Activated CD8-positive, alpha-beta memory T cell treated with anti-CD3 and anti-CD28 coated beads, Interleukin-2, amount 50 U/mL, for 24 hours (primary cell): ENCODE results near the gene SETD1B.
"Not testable (repeated sequence)": the region's sequence is repeated elsewhere in the genome, so short reads cannot be mapped to it uniquely, and the experiment has no call there.

Experiments
- DNase-seq: peaks from one replicate; pipeline ENCODE4 v3.0.0-alpha.2; 2020; ENCODE audit errors: extremely low read depth

SETD1B gene

GRCh38 chr12:121780429-121780828 is 23.4 kb upstream of the SETD1B start:
- no peak for DNase-seq

DNA sequence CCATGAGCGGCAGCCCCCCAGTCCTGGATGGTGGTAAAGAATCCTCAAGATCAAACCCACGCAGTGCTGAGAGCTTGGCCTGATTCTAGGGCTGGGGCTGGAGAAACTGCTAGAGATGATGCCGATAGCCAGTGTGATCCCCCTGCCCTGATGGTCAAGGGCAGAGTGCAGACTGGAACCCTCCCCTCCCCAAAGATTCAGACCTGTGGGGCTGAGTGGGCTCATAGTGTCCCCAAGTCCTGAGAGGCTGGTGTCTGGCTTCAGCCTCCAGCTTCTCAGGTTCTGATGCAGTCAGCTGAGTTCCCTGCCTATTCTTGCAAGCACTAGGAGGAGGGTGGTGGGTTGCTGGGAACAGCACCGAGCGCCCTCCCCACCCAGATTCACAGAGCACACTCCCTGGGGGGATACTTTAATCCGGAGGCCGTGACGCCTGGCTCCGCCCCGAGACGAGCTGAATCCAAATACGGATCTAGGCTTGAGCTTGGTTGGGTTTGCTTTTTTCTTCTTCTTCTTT is 22.3 kb upstream of the SETD1B start:
- no peak for DNase-seq

- DNase-seq = no peak
Measured at GRCh38 chr12:121781998-121782979, 21.5 kb upstream of the SETD1B start.

DNA sequence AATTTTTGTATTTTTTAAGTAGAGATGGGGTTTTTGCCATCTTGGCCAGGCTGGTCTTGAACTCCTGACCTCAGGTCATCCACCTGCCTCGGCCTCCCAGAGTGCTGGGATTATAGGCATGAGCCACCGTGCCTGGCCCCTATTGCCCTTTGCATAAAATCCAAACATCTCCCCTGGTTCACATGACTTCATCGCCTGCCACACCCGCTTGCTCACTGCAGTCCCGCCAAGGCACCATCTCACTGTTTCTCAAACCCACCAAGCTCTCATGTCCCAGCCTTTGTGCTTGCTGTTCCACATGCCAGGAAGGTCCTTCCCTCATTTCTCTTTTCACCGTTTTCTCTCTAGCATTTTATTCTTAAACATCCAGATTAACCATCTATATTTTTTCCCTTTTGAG is 20.0 kb upstream of the SETD1B start:
- no peak for DNase-seq

GRCh38 chr12:121784460-121784859 is 19.3 kb upstream of the SETD1B start:
- no peak for DNase-seq

- no peak for DNase-seq
Measured at GRCh38 chr12:121786440-121786825, 17.4 kb upstream of the SETD1B start.

DNA sequence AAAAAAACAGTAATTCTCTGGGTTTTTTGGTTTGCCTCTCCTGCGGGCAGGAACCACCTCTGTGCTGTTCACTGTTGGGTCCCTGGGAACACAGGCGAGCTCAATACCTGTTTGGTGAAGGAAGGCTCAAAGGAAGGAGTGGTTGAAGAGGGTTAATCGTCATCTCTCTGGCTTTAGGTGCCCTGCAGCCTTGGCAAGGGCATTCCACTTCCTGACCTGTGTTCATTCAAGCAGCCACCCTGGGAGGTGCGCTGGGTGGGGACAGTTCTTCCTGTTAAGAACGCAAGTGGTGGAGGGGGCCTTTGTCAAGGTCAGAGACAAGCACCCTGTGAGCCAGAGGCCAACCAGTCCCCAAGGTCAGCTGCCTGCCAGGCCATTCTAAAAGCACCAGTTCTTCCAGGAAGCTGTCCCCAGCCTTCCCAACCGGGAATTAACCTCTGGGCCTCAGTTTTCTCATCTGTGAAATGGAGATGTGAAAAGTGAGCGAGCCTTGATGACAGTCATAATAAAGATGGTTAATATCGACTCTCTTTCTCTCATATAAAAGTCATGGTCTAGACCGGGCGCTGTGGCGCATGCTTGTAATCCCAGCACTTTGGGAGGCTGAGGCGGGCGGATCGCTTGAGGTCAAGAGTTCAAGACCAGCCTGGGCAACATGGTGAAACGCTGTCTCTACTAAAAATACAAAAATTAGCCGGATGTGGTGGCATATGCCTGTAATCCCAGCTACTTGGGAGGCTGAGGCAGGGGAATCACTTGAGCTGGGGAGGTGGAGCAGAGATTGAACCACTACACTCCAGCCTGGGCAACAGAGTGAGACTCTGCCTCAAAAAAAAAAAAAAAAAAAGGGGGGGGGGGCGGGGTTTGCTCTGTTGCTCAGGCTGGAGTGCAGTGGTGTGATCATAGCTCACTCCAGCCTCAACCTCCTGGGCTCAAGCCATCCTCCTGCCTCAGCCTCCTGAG is 16.5 kb upstream of the SETD1B start:
- DNase-seq = no peak

GRCh38 chr12:121788176-121788818 is 15.5 kb upstream of the SETD1B start:
- no peak for DNase-seq

- DNase-seq = no peak
Measured at GRCh38 chr12:121789233-121789781, 14.5 kb upstream of the SETD1B start.

GRCh38 chr12:121789800-121790728 is 13.7 kb upstream of the SETD1B start:
- peak; percentile 88 for DNase-seq

DNA sequence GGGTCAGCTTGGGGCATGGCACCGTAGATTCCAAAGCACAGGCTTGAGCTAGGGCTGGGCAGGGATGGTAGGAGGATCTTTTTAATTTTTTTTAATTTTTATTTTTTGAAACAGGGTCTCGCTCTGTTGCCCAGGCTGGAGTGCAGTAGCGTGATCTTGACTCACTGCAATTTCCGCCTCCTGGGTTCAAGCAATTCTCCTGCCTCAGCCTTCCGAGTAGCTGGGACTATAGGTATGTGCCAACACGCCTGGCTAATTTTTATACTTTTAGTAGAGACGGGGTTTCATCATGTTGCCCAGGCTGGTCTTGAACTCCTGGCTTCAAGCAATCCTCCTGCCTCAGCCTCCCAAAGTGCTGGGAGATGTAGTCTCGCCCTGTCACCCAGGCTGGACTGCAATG is 13.0 kb upstream of the SETD1B start:
- not testable (repeated sequence) for DNase-seq

GRCh38 chr12:121791671-121792551 is 11.9 kb upstream of the SETD1B start:
- no peak for DNase-seq

DNA sequence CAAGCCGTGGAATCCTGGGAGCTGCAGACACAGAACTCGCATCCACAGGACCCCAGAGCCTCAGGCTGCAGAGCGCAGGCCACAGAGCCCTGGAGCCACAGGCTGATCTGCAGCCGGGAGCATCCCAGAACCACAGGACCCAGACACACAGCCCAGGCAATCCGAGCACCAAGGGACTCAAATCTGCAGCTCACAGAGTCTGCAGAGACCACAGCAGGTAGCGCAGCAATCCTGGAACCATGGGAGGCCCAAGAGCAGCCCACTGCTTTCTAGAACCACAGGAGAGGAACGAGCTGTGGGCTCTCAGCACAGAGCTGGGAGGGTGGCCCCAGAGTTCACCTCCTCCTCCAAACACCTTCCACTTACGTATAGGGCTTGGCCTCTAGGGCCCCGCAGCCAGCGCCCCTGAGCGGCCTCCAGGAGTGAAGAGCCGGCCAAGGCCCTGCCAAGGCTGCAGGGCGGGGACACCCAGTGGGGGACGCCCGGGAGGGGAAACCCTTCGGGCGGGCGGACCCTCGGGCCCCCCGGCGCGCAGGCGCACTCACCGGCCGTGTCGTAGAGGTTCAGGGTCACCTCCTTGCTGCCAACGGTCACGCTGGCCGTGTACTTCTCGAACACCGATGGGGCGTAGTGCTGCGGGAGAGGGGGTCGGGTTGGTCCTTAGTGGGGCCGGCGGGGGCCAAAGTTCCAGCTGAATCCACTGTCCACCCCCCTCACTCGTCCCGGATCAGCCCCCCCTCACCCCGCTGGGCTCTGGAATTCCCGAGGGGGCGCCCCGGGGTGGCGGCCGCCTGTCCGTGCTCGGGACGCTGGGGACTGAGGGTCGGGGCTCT is 11.0 kb upstream of the SETD1B start:
- no peak for DNase-seq

DNA sequence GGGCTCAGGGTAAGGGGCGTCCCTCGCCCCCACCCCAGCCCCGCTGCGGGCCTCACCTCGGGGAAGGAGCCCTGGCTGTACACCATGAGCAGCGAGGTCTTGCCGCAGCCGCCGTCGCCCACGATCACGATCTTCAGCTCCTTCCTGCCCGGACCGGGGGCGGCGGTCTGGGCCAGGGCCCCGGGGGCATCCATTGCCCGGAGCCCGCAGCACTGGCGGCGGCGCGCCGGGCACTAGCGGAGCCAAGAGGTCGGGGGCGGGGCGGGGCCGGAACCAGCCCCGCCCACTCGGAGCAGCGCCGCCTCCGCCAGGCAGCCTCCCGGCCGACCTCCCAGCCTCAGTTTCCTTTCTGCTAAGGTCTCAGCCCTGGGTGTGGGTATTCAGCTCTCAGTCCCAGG is 10.4 kb upstream of the SETD1B start, which contains the start of gene RHOF:
RHOF (minus strand) TSS at position 249 of the 398 bp plus-strand sequence; CDS start at position 194, 55 bp downstream.
- DNase-seq = no peak

- peak; percentile 85 for DNase-seq
Measured at GRCh38 chr12:121793838-121794533, 9.8 kb upstream of the SETD1B start.

DNA sequence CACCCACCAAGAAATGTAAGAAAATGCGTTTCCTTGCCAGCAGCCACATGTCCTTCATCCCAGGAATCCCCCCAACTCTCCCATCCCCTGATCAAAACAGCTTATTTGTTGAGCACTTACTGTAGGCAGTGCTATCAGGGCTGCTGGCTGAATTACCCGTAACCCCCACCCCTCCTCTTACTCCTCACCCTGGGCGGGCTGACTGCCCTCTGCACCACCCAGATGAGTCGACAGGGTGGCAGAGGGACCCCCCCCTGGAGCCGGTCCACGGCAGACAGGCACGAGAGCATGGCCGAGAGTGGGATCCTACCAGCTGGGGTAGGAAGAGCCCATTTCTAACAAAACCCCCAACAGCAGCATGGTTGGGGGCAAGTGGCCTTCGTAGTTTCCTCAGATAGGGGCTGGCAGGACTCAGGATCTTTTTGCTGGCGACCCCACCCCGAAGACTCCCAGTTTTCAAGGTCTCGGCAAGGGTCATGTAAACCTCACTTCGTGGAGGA is 9.2 kb upstream of the SETD1B start:
- no peak for DNase-seq
